GDM1 (cell line): ENCODE data around the gene PLCB1.
"Not testable (repeated sequence)": the region's sequence is repeated elsewhere in the genome, so short reads cannot be mapped to it uniquely, and the experiment has no call there.

Experiments used
- DNase-seq: peaks from one replicate; lab custom pipeline; 2025; lab: John Stamatoyannopoulos, UW

PLCB1 gene

DNA sequence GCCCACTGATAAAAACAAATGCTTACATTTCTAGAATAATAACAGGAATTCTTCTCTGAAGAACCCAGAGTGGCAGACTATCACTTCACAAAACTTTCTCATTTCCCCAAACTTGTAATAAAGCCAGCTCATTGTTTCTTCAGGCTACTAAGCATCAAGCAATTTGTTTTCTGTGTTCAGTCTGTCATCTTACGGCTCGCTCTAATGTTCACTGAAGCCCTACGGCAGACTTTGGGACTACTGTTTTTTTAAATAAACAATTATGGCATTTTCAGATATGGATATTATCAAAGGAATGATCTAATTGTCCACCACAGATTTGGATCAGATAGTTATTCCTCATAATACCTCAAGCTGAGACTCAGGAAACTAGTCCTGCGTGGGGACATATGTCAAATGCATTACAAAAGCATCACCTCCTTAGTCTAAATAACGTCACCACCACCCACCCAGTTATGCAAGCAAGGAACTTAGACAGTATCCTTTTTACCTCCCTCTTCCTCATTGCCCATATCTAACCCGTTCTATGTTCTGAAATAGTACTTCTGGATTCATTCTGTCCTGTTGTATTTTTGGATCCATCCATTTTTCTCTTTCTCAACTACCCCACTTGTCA lies 415.1 kb downstream of the PLCB1 start:
- DNase-seq: no peak

DNA sequence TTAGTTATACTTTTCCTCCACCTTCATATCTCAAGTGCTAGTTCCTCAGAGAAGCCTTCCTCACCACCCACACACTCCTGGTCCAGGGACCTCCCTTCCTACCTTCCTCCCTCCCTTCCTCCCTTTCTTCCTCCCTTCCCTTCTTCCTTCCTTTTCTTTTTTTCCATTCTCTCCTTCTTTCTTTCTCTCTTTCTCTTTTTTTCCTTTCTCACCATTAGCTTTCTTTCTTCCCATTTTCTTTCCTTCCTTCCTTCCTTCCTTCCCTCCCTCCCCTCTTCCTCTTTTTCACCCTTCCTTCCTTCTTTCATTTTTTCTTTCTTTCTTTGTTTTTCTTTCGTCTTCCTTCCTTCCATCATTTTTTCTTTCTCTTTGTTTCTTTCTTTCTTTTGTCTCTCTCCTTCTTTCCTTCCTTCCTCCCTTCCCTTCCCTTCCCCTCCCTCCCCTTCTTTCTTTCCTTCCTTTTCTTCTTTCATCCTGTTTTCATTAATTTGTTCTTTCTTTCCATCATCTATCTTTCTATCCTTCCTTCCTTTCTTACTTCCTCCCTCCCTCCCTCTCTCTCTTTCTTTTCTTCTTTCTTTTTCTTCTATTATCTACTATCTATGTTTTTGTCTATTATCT lies 416.0 kb downstream of the PLCB1 start:
- no peak for DNase-seq

DNA sequence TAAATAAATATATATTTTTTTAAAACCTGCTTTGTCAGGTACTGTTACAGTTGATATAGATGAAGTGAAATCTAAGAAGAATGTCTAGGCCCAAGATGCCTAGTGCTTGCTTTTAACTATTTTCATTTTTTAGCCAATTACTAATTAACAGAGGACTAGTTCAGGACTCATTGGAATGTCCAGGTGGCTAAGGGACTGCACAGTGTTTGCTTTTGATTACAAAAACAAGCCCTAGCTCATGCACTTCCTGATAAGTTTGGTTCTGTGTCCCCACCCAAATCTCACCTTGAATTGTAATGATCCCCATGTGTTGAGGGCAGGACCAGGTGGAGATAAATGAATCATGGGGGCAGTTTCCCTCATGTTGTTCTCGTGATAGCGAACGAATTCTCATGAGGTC lies 417.1 kb downstream of the PLCB1 start:
- DNase-seq: no peak

- DNase-seq: no peak
Observed at GRCh38 chr20:8557711-8558110, 425.6 kb downstream of the PLCB1 start.

GRCh38 chr20:8562356-8562755 lies 430.3 kb downstream of the PLCB1 start:
- DNase-seq: no peak

GRCh38 chr20:8568075-8568474 lies 436.0 kb downstream of the PLCB1 start:
- DNase-seq: no peak

- DNase-seq: no peak
Observed at GRCh38 chr20:8569766-8570165, 437.7 kb downstream of the PLCB1 start.

DNA sequence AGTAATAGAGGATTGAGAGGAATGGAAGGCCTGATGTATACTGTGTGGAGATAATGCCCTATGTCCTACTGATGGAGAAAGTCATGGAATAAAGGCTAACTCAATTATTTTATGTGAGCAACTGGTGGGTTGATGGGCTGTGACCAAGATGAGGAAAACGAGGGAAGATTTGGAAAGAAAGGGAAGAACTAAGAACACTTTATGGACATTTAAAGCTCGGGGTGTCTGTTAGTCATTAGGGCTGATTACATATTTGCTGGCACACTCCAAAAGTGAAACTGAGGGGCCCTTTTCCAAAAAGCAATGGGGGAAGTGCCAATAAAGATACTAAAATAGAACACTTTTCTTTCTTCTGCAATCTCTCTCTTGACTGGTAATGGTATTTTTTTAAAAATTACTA lies 439.5 kb downstream of the PLCB1 start:
- DNase-seq: no peak

DNA sequence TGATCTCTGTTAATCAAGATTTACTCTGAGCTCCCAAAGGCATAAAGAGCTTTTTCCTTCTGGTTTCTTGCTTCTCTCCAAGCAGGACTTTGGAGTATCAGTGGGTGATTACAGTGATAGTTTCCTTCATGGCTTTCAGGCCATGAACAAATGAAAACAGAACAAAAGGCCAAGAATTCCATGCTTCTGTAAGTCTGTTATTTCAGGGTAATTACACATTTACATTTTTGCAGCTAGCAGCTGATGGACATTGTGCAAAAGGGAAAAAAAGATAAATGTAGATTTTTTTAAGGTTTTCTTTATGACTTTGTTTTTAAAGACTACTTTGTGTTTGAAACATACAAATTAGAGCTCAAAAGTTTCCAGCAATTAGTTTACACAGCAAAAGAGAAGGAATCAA lies 441.6 kb downstream of the PLCB1 start:
- DNase-seq: no peak

- DNase-seq: no peak
Observed at GRCh38 chr20:8575114-8575513, 443.0 kb downstream of the PLCB1 start.

- DNase-seq: no peak
Observed at GRCh38 chr20:8578161-8578865, 446.2 kb downstream of the PLCB1 start.

GRCh38 chr20:8579035-8579434 lies 447.0 kb downstream of the PLCB1 start:
- DNase-seq: no peak

DNA sequence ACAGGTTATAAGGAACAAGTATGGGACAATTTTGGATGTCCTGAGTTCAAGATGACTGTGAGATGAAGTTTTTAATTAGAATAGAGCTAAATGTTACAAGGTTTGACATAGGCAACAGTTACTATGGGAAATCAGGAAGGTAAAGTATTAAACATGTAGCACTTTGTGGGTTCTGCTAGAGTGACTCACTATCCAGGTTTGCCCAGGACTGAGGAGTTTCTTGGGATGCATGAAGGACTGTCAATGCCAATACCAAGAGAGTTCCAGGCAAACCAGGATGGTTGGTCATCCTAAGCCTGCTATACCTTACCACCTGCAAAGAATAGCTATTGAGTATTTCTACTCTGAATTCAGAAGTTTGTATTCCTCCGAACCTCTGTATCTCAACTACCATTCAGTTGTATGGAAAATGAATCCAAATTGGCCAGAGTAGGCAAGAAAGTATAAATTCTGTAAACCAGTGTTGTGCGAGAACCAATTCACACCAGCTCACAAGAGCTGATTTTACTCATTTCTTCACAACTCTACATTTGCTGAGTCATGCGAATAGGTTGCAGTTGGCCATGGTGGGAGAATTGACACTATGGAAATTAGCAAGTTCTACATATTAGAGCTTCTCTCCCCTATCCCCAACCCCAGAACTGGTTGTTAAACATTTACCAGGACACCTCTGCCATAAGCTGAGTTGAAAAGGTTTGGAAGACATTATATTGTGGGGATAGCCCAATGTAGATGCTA lies 449.5 kb downstream of the PLCB1 start:
- DNase-seq: no peak

DNA sequence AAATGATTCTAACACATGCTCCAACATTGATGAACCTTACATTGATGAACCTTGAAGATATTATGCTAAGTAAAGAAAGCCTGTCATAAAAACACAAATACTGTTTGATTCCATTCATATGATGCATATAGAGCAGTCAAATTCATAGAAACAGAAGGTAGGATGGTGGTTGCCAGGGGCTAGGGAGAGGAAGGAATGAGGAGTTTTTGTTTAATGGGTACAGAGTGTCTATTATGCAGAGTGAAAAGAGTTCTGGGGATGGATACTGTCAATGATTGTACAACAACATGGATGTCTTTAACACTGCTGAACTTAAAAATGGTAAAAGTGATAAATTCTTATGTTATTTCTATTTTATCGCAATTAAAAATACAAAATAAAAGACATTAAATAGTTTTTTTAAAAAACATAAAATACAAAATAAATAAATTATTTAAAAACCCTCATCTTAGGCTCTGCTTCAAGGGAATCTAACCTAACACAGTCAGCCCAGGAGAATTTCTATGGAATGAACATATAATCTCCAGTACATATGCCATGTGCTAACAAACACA lies 451.0 kb downstream of the PLCB1 start:
- no peak for DNase-seq

- DNase-seq: no peak
Observed at GRCh38 chr20:8583566-8584043, 451.5 kb downstream of the PLCB1 start.

DNA sequence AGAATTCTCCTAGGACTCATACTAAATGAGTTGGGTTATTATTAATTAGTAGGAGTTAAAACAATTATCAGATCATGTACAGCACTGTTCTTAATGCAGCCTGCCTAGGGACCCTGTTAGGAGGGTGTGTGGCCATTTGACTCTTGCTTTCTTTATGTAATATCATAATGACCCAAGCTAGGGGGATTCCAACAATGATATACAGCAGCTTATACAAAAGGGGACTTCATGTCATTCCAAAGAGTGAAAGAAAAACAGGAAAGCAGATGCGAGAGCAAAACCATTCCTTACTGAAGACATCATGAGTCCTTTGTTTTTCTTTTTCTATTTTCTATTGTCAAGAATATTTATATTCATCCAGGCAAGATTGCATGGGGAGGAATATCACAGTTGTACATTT lies 455.2 kb downstream of the PLCB1 start:
- no peak for DNase-seq

DNA sequence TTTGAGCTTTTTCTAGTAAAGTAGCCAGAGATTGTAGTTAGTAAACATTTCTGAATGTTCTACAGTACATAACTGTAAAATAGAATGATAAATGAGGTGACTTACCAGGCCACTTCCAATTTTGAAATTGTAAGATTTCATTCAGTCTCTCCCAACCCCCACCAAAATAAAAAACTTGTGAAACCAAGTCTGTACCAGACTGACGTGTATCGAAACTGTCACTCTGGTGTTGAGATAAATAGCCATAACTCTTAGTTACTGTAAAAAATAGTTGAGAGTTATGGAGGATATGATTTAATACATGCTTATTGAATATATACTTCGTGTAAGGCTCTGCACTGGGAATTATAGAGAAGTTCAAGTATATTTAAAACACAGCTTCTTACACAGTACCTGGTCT lies 455.7 kb downstream of the PLCB1 start:
- no peak for DNase-seq

DNA sequence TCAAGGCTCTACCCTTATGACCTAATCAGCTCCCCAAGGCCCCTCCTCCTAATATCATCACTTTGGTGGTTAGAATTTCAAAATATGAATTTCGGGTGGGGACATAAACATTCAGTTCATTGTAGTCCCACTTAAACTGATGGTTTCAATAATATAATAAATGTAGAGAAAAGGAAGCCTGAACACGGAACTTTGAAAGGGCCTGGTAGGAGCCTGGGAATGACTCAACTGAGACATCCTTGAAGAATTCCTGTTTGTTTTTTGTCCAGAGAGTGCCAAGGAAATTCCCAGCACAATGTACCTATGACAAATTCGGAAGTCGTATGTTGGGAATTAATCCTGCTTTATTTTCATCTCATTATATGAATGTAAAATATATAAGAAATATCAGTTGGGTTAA lies 457.9 kb downstream of the PLCB1 start:
- DNase-seq: no peak

DNA sequence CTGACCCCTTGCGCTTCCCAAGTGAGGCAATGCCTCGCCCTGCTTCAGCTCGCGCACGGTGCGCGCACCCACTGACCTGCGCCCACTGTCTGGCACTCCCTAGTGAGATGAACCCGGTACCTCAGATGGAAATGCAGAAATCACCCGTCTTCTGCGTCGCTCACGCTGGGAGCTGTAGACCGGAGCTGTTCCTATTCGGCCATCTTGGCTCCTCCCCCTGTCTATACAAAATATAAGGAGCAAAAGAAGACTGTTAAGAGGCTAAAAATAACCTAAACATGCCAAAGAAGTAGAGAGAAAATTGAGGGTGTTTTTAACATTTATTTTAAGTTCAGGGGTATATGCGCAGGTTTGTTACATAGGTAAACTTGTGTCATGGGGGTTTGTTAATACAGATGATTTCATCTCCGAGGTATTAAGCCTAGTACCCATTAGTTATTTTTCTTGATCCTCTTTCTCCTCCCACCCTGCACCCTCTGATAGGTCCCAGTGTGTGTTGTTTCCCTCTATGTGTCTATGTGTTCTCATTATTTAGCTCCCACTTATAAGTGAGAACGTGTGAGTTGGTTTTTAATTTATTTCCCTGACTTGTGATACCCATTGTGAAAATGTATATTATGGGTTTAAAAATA lies 469.0 kb downstream of the PLCB1 start:
- DNase-seq: not testable (repeated sequence)

DNA sequence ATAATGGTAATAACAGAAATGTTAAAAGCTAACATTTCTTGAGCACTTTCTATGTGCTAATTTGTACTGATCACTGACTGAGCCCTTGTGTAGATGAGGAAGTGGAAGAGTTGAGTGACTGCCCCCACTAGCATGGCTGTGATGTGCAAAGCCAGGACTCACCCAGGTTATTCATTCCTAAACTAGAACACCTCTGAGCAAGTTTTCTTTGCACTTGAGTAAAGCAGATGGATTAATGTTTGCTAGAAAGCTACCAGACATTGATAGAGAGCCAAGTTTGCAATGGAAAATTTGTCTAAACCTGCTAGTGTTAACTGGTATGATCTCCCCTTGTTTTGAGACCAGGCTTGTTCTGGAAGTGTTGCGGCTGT lies 469.5 kb downstream of the PLCB1 start:
- DNase-seq: no peak

- DNase-seq: no peak
Observed at GRCh38 chr20:8602389-8603116, 470.5 kb downstream of the PLCB1 start.
